Gastroesophageal sphincter (tissue), 3 donors: ENCODE data around the gene PYDC1.

Experiments used
- EP300 ChIP-seq: sonication (generic); formaldehyde crosslinking; IDR thresholded peaks from one replicate; pipeline ENCODE4 v1.6.1; 2017; ENCODE audit warnings: antibody characterized with exemption, mild to moderate bottlenecking
- POLR2A ChIP-seq, 2 donors: fragments of 450-650 bp; IDR thresholded peaks; one replicate each; pipeline ENCODE4 v1.6.1; 2017; ENCODE audit warnings: antibody characterized with exemption in 2 of 2, mild to moderate bottlenecking in 2 of 2, moderate library complexity in 1 of 2
- POLR2AphosphoS5 ChIP-seq: sonication (generic); formaldehyde crosslinking; IDR thresholded peaks from one replicate; pipeline ENCODE4 v1.6.1; 2017; ENCODE audit warnings: antibody characterized with exemption
- TF ChIP-seq, protein P1 (sequence below), 4 experiments: fragments of 200-600 bp in 2 of 4; fragments of 450-650 bp in 2 of 4; sonication (generic) in 1 of 4; IDR thresholded peaks; one replicate each; pipeline ENCODE4 v1.5.1; 2017 to 2019; ENCODE audit warnings: antibody characterized with exemption in 4 of 4, mild to moderate bottlenecking in 2 of 4, moderate library complexity in 2 of 4

- TF ChIP-seq, protein P1, sequence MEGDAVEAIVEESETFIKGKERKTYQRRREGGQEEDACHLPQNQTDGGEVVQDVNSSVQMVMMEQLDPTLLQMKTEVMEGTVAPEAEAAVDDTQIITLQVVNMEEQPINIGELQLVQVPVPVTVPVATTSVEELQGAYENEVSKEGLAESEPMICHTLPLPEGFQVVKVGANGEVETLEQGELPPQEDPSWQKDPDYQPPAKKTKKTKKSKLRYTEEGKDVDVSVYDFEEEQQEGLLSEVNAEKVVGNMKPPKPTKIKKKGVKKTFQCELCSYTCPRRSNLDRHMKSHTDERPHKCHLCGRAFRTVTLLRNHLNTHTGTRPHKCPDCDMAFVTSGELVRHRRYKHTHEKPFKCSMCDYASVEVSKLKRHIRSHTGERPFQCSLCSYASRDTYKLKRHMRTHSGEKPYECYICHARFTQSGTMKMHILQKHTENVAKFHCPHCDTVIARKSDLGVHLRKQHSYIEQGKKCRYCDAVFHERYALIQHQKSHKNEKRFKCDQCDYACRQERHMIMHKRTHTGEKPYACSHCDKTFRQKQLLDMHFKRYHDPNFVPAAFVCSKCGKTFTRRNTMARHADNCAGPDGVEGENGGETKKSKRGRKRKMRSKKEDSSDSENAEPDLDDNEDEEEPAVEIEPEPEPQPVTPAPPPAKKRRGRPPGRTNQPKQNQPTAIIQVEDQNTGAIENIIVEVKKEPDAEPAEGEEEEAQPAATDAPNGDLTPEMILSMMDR (IDR thresholded peaks at IDR 0.05): no peak
- TF ChIP-seq POLR2A (IDR thresholded peaks at IDR 0.05): no peak
- TF ChIP-seq EP300: no peak
- no peak for TF ChIP-seq POLR2AphosphoS5
Observed at GRCh38 chr16:31199430-31200041, 17.4 kb downstream of the PYDC1 start.
